ENCODE measurements around the gene SDR42E1. TPM values are rescaled to one million over a fixed set of nuclear protein-coding genes. Genes with fewer than 3 reads are reported as not detected.

The SDR42E1 gene
- polyA plus RNA-seq, 1 experiment: 1.4 TPM

- ChIA-PET POLR2A (no interaction called here), CTCF (no interaction called here)
- no peak overlapping the region for H3K4me3 ChIP-seq (ENCODE audit: low read depth, low read length)
- no peak overlapping the region for H3K27ac ChIP-seq (ENCODE audit: low read depth, low read length)
- no peaks in the 10 kb centered on the region for H3K27me3 ChIP-seq (ENCODE audit: control insufficient read depth, insufficient read depth, low read length)
- H3K9me3 ChIP-seq (ENCODE audit: control insufficient read depth, insufficient read depth, low read length): peaks cover 2% of the 10 kb centered on the region; the same call in 1 of the 2 replicates
- DNase-seq (ENCODE audit: low read depth, low spot score): no peak
- no peak for TF ChIP-seq CTCF (IDR thresholded peaks at IDR 0.05; ENCODE audit: low read depth, low read length)
Observed at GRCh38 chr16:82041542-82041941, 30.3 kb upstream of the SDR42E1 start.

DNA sequence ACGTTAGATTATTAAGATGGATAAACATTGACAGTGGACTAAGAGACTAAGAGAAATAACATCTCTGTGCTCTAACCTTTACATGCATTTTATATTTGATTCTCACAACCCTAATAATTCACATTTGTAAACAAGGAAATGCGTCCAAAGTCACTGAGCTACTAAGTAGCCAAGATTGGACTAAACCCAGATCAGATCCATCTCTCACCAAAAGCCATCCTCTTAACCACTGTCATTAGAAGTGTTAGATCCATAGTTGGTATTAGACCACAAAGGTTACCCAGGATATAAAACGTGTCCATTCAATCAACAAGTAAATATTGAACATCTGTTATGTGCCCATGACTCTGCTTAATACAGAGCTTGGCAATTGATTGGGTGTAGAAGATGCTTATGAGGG is 29.0 kb upstream of the SDR42E1 start:
- no peak overlapping the region for H3K27ac ChIP-seq (ENCODE audit: low read depth, low read length)
- ChIA-PET POLR2A (no interaction called here), CTCF (interaction anchor here (0.9 to 2.3 kb wide), 2 partner anchors 21 to 190 kb away, joined by 4 to 8 read pairs; no protein-coding TSS in a partner anchor)
- peaks cover 2% of the 10 kb centered on the region; the same call in 1 of the 2 replicates for H3K9me3 ChIP-seq (ENCODE audit: control insufficient read depth, insufficient read depth, low read length)
- no peak overlapping the region for H3K4me3 ChIP-seq (ENCODE audit: low read depth, low read length)
- H3K27me3 ChIP-seq (ENCODE audit: control insufficient read depth, insufficient read depth, low read length): no peaks in the 10 kb centered on the region
- TF ChIP-seq CTCF (IDR thresholded peaks at IDR 0.05; ENCODE audit: low read depth, low read length): no peak
- no peak for DNase-seq (ENCODE audit: low read depth, low spot score)

- Histone ChIP-seq H3K27me3 (ENCODE audit: control insufficient read depth, insufficient read depth, low read length) (no peaks in the 10 kb centered on the region), H3K27ac (ENCODE audit: low read depth, low read length) (no peak overlapping the region), H3K4me3 (ENCODE audit: low read depth, low read length) (no peak overlapping the region), H3K9me3 (ENCODE audit: control insufficient read depth, insufficient read depth, low read length) (peaks cover 2% of the 10 kb centered on the region; the same call in 1 of the 2 replicates)
- DNase-seq (ENCODE audit: low read depth, low spot score): peak; percentile 26
- TF ChIP-seq CTCF (IDR thresholded peaks at IDR 0.05; ENCODE audit: low read depth, low read length): no peak
- CTCF ChIA-PET: interaction anchor here (2.2 kb wide), 1 partner anchor 193 kb away, joined by 12 read pairs; no protein-coding TSS in a partner anchor
- POLR2A ChIA-PET: no interaction called here
Observed at GRCh38 chr16:82037666-82038065, 26.4 kb upstream of the SDR42E1 start.

- H3K4me3 ChIP-seq (ENCODE audit: low read depth, low read length): no peak overlapping the region
- H3K27me3 ChIP-seq (ENCODE audit: control insufficient read depth, insufficient read depth, low read length): no peaks in the 10 kb centered on the region
- no peak for DNase-seq (ENCODE audit: low read depth, low spot score)
- peak overlapping the region; percentile 25 for H3K27ac ChIP-seq (ENCODE audit: low read depth, low read length)
- CTCF ChIA-PET: interaction anchor here (2.2 kb wide), 1 partner anchor 193 kb away, joined by 12 read pairs; no protein-coding TSS in a partner anchor
- peaks cover 2% of the 10 kb centered on the region; the same call in 1 of the 2 replicates for H3K9me3 ChIP-seq (ENCODE audit: control insufficient read depth, insufficient read depth, low read length)
- TF ChIP-seq CTCF (IDR thresholded peaks at IDR 0.05; ENCODE audit: low read depth, low read length): no peak
- POLR2A ChIA-PET: no interaction called here
Observed at GRCh38 chr16:82037251-82037650, 26.0 kb upstream of the SDR42E1 start.

DNA sequence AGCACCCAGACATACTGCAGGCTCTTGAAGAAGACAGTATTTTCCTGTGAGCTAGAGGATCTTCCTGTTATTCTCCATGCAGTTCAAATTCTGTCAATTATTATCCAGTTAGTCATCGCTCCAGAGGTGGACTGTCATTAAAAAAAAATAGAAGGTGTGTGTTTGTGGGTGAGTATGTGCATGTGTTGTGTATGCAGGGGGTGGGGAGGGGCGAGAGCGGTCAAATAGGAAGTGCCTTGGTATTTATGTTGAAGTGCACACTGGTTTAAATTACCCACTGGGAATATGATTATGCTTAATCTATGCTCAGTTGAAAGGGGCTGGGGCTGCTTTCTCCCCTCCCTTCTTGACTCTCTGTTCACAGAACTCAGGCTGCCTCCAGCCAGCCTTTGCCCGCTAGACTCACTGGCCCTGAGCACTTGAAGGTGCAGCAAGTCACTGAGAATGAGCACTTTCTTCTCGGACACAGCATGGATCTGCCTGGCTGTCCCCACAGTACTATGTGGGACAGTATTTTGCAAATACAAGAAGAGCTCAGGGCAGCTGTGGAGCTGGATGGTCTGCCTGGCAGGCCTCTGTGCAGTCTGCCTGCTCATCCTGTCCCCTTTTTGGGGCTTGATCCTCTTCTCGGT is 23.8 kb upstream of the SDR42E1 start, which contains the start of gene HSD17B2:
Gene HSD17B2 (plus strand): TSS at position 273 of the 632 bp plus-strand sequence. CDS start 172 bp downstream, at position 445.
- Histone ChIP-seq H3K9me3 (ENCODE audit: control insufficient read depth, insufficient read depth, low read length) (no peaks in the 10 kb centered on the region), H3K27me3 (ENCODE audit: control insufficient read depth, insufficient read depth, low read length) (no peaks in the 10 kb centered on the region), H3K27ac (ENCODE audit: low read depth, low read length) (no peak within 1 kb of the TSS), H3K4me3 (ENCODE audit: low read depth, low read length) (peak within 1 kb of the TSS; percentile 40)
- no peak for DNase-seq (ENCODE audit: low read depth, low spot score)
- ChIA-PET POLR2A (no interaction called here), CTCF (interaction anchor here (6.1 kb wide), 1 partner anchor 194 kb away, joined by 84 read pairs; no protein-coding TSS in a partner anchor)
- no peak for TF ChIP-seq CTCF (IDR thresholded peaks at IDR 0.05; ENCODE audit: low read depth, low read length)

All from AG04450 (cell line).